ENCODE data around the gene RBBP5.

DNA sequence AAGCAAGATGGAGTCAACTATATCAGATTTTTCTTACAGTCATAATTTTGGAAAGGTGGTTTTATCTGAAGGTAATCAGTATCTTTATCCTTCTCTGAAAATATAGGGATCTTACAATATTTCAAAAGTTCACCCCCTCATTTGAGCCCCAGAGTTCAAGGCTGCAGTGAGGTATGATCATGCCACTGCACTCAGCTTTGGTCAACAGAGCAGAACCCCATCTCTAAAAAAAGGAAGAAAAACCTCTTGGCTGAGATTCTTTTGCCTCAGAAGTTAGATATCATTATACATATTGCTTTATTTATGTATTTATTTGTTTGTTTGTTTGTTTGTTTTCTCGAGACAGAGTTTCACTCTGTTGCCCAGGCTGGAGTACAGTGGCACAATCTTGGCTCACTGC, 11.5 kb upstream of the RBBP5 start:
- TF ChIP-seq, protein P1, sequence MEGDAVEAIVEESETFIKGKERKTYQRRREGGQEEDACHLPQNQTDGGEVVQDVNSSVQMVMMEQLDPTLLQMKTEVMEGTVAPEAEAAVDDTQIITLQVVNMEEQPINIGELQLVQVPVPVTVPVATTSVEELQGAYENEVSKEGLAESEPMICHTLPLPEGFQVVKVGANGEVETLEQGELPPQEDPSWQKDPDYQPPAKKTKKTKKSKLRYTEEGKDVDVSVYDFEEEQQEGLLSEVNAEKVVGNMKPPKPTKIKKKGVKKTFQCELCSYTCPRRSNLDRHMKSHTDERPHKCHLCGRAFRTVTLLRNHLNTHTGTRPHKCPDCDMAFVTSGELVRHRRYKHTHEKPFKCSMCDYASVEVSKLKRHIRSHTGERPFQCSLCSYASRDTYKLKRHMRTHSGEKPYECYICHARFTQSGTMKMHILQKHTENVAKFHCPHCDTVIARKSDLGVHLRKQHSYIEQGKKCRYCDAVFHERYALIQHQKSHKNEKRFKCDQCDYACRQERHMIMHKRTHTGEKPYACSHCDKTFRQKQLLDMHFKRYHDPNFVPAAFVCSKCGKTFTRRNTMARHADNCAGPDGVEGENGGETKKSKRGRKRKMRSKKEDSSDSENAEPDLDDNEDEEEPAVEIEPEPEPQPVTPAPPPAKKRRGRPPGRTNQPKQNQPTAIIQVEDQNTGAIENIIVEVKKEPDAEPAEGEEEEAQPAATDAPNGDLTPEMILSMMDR (IDR thresholded peaks at IDR 0.05; ENCODE audit: insufficient read depth, low read length): no peak
- TF ChIP-seq, protein P2, sequence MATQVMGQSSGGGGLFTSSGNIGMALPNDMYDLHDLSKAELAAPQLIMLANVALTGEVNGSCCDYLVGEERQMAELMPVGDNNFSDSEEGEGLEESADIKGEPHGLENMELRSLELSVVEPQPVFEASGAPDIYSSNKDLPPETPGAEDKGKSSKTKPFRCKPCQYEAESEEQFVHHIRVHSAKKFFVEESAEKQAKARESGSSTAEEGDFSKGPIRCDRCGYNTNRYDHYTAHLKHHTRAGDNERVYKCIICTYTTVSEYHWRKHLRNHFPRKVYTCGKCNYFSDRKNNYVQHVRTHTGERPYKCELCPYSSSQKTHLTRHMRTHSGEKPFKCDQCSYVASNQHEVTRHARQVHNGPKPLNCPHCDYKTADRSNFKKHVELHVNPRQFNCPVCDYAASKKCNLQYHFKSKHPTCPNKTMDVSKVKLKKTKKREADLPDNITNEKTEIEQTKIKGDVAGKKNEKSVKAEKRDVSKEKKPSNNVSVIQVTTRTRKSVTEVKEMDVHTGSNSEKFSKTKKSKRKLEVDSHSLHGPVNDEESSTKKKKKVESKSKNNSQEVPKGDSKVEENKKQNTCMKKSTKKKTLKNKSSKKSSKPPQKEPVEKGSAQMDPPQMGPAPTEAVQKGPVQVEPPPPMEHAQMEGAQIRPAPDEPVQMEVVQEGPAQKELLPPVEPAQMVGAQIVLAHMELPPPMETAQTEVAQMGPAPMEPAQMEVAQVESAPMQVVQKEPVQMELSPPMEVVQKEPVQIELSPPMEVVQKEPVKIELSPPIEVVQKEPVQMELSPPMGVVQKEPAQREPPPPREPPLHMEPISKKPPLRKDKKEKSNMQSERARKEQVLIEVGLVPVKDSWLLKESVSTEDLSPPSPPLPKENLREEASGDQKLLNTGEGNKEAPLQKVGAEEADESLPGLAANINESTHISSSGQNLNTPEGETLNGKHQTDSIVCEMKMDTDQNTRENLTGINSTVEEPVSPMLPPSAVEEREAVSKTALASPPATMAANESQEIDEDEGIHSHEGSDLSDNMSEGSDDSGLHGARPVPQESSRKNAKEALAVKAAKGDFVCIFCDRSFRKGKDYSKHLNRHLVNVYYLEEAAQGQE (IDR thresholded peaks at IDR 0.05; ENCODE audit: insufficient replicate concordance, low read depth): no peak
- TF ChIP-seq POLR2AphosphoS5 (IDR thresholded peaks at IDR 0.05; ENCODE audit: low read depth): no peak
- no peak for TF ChIP-seq SPI1 (IDR thresholded peaks at IDR 0.05; ENCODE audit: borderline replicate concordance, low read depth)
